Dedifferentiated amniotic fluid mesenchymal stem cell (primary cell): ENCODE data around the gene REST.

Experiments
- DNase-seq: peaks from one replicate; pipeline ENCODE4 v3.0.0-alpha.2; 2016; ENCODE audit errors: extremely low spot score

REST gene

GRCh38 chr4:56977321-56978012, 69.8 kb downstream of the REST start, which contains the start of gene NOA1:
NOA1 (minus strand) TSS chr4:56977606; CDS start chr4:56977585, 21 bp downstream.
- DNase-seq = peak; percentile 99

GRCh38 chr4:56978750-56979303, 71.1 kb downstream of the REST start, which contains the start of gene POLR2B:
POLR2B (plus strand) TSS chr4:56978896; CDS start chr4:56978986, 90 bp downstream.
- peak; percentile 90 for DNase-seq

- no peak for DNase-seq
These were observed 71.8 kb downstream of the REST start for GRCh38 chr4:56979421-56980072.

- DNase-seq = no peak
These were observed 74.1 kb downstream of the REST start for GRCh38 chr4:56981795-56982201.

GRCh38 chr4:56986192-56986591, 78.5 kb downstream of the REST start:
- DNase-seq = no peak

GRCh38 chr4:56986952-56987351, 79.3 kb downstream of the REST start:
- DNase-seq = no peak

GRCh38 chr4:56990109-56990905, 82.6 kb downstream of the REST start:
- peak; percentile 36 for DNase-seq

- peak; percentile 67 for DNase-seq
These were observed 87.8 kb downstream of the REST start for GRCh38 chr4:56995525-56995924.

GRCh38 chr4:56999751-57000150, 92.1 kb downstream of the REST start:
- no peak for DNase-seq

GRCh38 chr4:57013543-57014120, 105.9 kb downstream of the REST start:
- peak; percentile 20 for DNase-seq
